HPDE6-E6E7 (cell line): Measurements from ENCODE around the gene CCIN.
"Not testable (repeated sequence)": the region's sequence is repeated elsewhere in the genome, so short reads cannot be mapped to it uniquely, and the experiment has no call there.

ENCODE experiments used
- DNase-seq: peaks from one replicate; pipeline ENCODE4 v3.0.0; 2011; ENCODE audit warnings: missing footprints; ENCODE audit errors: extremely low spot score

CCIN gene

DNA sequence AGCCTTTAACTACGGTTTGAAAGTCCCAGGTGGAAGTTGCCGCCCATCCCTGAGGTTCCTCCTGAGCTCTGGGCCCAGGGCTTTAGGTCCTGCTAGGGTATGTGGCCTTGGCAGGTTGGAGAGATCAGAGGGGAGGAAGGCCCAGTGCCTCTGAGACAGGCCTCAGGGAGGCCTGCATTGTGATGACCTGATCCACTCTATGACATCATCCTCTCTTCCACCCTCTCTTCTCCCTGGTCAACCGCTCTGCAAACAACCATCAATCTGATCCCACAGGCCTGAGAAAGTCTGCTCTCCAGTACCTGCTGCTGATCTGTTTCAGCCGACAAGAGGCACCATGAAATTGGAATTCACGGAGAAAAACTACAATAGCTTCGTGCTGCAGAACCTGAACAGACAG lies at the start of gene CCIN:
Gene CCIN (plus strand): TSS at position 223 of the 400 bp plus-strand sequence. CDS start 115 bp downstream, at position 338.
- no peak for DNase-seq

DNA sequence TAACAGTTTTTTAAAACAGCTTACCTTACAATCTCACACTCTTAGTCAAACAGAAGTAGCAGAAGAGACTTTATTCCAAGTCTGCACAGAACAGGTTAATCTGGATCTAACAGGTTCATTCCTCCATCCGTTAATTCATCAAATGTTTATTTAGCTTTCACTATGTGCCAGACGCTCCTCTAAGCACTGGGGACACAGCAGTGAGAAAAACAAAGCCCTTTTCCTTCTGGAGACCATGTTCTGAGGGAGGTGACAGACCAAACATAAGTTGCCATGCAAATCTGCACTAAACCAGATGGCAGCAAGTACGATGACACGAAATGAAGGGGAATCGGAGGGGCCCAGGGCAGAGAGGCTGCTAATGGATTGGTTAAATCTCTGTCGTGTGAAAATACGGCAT lies 49.7 kb upstream of the CCIN start:
- DNase-seq = no peak

DNA sequence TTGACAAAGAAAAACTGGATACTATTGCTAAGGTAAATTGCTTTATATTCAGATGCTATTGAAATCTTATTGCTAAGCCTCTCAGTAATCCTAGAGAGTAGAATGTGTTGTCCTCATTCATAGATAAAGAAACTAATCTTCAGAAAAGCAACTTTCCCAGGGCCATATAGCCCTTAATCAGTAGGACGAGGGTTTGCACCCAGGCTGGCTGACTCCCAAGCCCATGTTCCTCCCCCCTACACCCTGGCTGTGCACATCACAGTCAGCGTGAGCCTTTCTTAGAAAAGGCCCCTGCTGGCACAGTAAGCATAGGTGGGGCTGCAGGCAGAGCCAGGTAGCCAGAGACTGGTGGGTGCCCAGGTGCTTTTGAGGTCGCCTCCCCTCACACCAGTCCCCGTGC lies 48.5 kb upstream of the CCIN start:
- no peak for DNase-seq

DNA sequence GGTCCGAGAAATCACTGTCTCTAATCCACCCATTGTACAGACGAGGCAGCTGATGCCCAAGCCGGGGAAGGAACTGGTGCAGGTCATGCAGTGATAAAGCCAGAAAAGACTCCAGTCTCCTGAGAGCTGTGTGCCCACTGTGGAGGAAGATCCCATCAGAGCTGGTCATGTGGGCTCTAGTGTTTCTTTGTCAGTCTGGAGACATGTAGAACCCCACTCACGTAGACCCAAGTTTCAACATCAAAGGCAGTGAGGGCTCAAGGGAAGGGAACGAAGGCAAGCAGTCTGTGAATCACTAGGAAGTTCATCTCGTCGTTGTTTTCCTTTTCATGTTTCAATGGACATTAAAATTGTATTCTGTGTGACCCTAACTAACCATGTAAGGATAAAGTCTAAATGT lies 47.2 kb upstream of the CCIN start:
- no peak for DNase-seq

DNA sequence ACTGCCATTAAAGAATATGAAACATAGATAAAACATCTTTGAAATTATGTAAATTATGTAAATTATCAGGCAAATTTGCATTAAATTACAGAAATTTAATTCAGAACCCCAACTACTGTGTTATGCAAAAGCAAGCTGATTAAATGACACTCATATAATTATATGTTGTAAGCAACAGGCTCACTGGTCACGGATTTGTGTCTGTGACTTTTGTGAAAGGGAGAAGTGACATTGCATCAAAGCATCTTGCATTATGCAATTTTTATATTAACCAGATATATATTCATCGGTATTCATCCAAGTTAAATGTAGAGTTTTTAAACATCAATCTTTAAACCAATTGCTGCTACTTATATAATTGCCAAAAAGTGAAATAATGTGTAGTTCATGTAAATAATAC lies 45.7 kb upstream of the CCIN start:
- DNase-seq = no peak

DNA sequence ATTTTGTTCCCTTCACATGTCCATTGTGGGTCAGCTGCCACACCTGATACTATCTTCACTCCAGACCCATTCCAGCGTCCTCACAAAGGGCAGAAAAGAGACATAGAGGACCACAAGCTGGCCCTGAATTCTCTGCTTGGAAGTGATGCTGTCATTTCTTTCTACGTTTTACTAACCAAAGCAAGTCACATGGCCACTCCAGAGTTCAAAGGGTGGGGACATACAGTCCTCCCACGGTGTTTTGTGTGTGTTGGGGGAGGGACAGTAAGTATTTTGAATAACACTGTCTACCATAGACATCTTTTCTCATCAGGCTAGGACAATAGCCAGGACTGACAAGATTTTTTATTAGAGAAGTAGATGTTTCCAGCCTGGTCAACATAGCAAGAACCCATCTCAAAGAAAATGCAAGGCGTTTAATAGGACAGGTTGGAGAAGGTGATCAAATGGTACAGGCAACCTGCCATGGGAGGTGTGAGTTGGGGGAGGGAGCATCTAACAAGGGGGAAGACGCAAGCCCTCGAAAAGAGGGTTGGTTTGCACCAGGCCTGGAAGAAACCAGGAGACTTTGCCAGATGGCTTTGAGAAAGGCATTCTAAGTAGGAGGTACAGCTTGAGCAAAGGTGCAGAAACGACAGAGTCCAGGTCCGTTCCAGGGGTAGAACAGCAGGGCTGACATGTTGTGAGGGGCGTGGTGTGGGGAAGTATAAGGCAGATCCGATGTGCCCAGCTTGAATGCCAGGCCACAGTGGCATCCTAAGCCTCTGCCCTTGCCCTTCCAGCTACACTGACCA lies 43.9 kb upstream of the CCIN start:
- no peak for DNase-seq

DNA sequence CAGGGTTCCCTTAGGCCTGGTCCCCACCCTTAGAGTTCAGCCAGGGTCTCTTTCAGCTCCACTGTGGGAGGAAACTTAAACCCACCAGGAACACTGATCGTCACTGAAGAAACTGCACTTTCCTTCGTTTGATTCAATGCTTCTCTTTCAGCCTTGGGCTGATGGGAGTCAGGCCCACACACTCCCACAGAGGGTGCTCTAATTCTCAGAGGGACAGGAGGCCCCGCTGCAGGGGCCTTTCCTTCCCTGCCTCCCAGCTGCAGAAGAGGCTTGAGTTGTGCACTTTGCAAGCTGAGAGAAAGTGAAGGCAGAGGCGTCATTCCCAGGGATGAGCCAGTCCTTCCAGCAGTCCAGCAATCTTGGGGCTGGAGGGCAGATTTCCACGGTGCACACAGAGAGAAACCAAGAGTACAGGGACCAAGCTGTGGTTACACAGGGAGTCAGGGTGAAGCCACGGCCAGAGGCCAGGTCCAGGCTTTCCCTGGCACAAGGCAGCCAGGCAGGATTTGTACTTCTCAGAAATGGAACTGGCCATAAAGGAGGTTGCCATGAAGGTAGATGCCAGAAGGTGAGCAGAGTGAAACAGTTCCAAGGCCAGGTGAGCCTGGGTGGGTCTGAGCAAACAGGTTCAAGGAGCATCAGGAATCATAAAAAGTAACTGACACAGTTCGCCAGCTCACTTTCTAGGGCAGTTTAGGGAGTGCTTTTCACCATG lies 43.0 kb upstream of the CCIN start:
- DNase-seq = no peak

DNA sequence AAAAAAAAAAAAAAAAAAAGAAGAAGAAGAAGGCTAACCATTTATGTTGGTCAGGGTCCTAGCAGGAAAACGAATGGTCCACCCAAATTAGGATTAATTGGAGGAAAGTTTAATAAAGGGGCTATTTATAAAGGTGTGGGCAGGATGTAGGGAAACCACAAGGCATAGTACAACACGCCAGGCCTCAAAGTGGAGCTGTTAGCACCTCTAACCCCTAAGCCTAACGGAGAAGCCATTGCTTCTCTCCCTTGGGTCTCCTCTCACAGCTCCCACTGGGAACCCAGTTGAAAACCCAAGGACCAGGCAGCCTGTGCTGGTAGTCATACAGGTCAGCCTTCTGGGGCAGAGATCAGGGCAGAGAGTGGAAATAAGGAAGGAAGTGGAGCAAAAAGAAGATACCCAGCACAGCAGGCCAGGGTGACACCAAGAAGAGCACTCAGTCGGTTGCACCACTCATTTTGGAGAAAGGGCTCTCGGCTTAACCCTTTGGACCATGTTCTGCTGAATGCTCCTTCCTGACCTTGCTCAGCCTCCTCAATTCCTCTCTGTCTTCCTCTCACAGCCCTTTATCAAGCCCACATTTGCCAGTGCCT lies 41.4 kb upstream of the CCIN start:
- no peak for DNase-seq

DNA sequence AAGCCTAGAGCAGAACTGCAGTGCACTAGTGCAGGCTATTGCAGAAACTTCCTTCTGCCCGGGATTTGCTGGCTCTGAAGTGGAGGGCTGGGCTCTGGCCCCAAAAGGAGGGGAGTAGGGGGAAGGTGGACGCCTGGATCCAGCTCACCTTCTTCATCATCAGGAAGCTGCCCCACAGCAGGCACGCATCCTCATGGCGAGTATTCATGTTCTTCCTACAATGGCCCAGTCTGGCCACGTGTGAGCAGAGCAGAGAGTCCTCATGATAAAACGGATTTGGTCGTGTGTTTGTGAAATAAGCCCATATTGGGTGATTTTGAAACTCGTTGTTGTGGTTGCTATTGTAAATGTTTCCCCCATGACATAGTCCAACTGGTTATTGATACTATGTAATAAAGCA lies 40.8 kb upstream of the CCIN start:
- DNase-seq = no peak

DNA sequence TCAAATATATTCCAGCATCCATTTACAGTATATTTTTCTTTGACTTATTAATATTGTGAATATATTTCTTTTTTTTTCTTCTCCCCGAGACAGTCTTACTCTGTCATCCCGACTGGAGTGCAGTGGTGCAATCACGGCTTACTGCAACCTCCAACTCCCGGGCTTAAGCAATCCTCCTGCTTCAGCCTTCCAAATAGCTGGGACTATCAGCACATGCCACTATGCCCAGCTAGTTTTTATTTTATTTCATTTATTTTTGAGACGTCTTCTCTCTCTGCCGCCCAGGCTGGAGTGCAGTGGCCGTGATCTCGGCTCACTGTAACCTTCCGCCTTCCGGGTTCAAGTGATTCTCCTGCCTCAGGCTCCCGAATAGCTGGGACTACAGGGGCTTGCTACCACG lies 40.0 kb upstream of the CCIN start:
- no peak for DNase-seq

DNA sequence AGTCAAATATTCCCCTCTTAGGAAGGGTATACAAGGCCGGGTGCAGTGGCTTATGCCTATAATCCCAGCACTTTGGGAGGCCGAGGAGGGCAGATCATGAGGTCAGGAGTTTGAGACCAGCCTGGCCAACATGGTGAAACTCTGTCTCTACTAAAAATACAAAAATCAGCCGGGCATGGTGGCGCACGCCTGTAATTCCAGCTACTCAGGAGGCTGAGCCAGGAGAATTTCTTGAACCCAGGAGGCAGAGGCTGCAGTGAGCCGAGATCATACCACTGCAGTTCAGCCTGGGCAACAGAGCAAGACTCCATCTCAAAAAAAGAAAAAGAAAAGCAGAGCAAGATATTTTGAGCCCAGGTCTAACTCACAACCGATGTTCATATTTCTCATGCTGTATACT lies 37.5 kb upstream of the CCIN start:
- not testable (repeated sequence) for DNase-seq

DNA sequence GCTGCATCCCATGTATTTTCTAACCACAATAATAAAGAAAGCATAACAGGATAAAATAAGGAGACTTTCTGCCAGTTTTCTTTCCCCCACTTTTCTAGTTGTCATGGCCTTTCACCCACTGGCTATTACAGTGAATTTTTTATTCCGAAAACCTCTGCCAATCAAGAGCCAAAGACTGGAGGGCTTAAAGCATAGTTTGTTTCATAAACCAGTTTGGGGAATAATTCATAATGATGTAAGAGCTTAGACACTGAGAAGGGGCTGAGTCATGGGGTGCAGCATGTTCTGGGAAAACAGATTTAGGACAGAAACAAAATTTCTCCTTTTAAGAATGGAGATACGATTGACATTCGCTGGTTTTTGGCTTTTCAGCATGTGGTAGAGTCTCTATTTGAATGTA lies 37.1 kb upstream of the CCIN start:
- DNase-seq = no peak

DNA sequence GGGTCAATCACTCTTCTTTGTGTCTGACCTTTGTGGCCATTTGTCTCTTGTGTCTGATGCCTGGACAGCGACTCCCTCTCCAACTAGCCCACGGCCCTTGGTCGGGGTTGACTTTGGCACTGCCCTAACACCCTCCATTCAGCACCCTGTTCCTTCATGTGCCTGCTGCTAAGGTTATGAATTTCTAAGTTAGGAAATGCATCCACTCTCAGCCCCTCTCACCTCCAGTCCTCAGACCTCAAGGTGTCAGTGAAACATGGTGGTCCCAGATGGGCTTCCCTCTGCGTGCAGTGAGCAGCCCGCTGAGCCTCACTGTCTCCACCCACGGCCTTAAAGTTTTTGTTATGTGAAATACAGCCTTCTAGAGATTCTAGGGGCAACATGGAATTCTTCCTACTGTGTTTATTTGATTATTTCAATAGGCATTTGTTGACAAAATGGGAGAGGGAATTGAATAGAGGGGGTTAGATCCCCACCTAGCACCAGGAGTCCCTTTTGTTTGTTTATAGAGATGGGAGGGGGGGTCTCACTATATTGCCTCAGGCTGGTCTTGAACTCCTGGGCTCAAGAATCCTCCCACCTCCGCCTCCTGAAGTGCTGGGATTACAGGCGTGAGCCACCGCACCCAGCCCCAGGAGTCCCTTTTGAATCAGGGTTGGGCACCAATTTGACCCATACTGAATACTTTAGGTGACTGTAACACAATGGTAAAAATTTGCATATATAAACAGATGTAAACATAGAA lies 34.3 kb upstream of the CCIN start:
- no peak for DNase-seq

DNA sequence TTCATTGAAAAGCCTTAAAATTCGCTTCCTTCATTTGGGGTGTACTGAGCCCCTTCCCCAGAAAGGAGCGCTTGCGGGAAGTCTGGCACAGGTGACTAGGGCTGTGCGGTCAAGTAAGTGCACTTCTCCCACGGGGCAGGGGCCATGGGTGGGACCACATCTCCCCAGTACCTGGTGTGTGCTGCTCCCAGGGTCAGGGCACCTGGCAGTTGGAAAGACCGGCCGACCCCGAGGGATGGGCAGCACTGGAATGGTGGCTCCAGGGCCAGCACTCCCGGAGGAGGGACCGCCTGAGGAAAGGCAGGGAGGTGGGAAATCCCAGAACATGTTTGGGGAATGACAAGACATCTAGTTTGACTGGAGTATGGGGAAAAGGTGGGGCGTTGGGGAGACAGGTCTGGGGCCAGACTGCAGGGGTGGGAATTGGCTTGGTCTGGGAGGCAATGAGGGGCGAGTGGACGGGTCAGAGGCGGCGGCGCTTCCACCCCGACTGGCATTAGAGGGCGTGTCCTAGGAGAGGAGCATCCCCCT lies 33.4 kb upstream of the CCIN start:
- no peak for DNase-seq

DNA sequence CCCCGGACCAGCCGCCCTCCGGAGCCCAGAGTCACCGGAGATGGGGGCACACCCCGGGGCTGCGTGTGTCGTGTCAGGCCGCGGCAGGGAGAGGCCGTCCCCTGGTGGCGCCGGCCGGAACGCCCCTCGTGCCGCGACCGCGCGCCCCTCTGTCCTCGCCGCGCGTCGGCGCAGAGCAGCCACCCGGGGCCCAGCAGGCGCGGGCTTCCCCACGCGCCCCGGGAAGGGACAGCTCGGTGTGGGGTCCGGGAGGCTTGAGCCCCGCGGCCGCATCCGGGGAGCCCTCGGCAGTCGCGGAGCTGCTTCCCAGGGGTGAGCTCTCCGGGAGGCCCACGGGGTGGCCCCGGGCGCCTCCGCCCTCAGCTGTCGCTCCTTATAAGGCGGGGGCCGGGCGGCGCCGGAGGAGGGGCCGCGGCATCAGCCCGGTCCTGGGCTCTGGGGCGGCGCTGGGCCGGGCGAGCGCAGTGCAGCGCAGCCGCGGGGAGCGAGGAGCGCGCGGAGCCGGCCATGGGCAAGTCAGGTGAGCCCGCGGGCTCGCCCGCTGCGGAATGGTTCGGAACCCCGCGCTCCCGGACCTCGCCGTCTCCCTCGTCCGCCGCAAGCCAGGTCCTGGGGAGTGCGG lies 32.8 kb upstream of the CCIN start, which contains the start of gene GLIPR2:
Gene GLIPR2 (plus strand): TSS at position 462 of the 622 bp plus-strand sequence. CDS start 46 bp downstream, at position 508.
- DNase-seq = peak; percentile 53

DNA sequence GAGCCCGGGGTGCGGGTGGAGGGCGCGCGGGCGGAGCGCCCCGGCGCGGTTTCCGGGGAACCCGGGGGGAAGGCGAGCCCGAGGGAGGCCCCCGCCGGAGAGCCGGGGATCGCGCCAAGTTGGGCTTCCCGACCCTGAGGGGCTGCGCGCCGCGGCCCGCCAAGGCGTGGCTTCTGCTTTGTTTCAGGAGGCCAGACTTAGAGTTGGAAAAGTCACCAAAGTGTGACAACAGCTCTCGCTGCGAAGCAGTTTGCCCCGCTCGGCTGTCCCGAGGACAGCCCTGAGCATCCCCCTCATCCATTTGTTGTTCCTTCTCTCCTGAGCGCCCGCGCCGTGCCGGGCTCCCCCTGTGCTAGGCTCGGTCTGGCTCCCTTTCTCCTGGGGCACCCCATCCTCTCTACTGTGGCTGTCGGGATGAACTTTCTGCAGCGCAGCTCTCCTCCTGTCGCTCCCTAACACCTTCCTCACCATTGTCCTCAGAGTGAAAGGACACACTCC lies 32.2 kb upstream of the CCIN start:
- no peak for DNase-seq

DNA sequence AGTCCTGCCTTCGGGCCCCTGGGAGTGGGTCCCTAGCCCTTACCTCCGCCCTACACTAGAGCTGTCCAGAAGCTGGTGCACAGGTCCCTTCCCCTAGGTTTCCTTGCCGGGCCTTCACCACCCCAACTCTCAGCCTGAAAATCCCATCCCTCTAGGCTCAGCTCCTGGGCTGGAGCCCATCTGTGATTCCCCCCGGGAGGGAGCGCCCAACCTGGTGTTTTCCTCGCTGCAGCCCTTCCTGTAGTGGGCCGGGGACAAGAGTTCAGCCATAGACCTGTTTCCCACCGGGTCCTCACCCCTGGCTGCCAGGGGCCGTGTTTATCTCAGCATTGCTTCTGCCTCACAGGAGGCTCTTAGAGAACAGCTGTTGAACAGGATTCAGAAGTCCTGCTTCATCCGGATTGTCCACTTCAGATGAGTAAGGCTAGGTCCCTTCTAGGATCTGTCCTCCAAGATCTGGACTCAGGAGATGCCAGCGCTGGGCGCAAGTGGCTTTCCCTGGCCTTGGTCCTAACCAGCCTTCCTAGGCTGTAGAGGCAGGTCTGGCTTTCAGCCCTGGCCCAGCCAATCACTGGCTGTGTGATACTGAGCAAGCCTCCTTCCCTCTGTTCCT lies 31.7 kb upstream of the CCIN start:
- DNase-seq = no peak

DNA sequence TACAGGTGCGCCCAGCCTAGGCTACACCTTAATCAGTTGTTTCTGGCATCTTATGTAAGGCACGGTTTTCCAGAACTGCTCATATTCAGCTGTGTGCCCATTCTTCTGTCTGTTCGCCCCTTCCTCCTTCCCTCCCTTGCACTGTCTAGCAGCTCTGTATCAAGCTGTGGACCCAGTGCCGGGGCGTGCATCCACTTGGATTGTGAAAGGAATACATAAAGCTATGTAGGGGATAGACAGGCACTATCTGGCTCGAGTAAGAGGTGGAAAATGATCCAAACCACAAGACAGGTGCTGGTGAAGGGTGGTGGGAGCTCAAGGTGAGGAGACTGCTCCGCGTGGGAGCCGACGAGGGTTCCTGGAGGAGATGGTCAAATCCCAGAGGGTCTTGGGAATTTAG lies 30.7 kb upstream of the CCIN start:
- no peak for DNase-seq

DNA sequence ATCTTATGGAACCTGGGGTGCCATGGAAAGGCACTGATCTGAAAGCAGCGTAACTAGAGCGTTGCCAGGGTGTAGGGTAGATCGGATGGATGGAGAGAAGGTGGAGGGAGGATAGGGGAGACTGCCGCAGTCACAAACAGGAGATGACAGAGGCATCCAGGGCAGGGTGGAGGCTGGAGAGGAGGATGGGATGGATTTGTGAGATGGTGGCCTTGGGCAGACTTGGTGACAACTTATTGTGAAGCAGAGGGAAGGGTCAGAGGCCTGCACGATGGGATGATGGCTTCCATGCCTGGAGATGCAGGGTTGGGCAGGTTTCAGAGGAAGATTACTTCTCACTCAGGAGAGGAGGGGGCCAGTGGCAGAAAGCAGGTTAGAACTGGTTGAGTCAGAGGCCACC lies 30.3 kb upstream of the CCIN start:
- no peak for DNase-seq
